ENCODE results near the gene SZRD1. TPM values are rescaled to one million over a fixed set of nuclear protein-coding genes. Genes with fewer than 3 reads are reported as not detected.
A peak's percentile ranks its signal among the peaks of the same experiment; 100 is the strongest.

The SZRD1 gene
- polyA plus RNA-seq, 2 of the 4 experiments (the other 2 are of a cell fraction): 56.8 to 91.9 TPM

DNA sequence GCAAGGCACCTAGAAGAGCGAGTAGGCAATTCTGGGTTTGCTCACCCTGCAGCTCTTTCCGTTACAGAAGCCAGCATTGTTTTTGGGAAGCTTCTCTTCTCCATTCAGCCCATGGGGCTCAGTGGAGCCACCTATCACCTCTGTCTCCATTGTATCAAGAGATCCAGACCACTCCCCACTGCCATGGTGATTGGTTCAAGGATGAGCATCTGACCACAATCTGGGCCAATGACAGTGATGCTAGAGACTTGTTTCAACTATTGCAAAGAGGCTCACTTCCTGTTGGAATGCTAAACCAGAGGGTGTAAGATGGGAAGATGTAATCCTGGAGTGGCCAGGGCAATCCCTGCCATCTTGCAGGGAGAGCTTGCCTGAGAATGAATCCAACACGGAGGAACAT lies 63.6 kb downstream of the SZRD1 start:
- FAIRE-seq: no peak
- peak in 1 of 2 experiments; percentile 89; a peak in 4 of 6 replicates for ATAC-seq
- Histone ChIP-seq H3K27ac (no peak overlapping the region), H3K4me1 (0 out of 3 replicates have a peak, but pooled peaks cover under 1% of the 10 kb centered on the region), H3K4me2 (no peak overlapping the region), H3K9me3 (no peaks in the 10 kb centered on the region), H3K4me3 (no peak overlapping the region)
- TF ChIP-seq FOXS1 (CRISPR knock-in tag; IDR thresholded peaks at IDR 0.05): no peak
- TF ChIP-seq, protein P1, sequence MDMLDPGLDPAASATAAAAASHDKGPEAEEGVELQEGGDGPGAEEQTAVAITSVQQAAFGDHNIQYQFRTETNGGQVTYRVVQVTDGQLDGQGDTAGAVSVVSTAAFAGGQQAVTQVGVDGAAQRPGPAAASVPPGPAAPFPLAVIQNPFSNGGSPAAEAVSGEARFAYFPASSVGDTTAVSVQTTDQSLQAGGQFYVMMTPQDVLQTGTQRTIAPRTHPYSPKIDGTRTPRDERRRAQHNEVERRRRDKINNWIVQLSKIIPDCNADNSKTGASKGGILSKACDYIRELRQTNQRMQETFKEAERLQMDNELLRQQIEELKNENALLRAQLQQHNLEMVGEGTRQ (IDR thresholded peaks at IDR 0.05): 0 out of 2 replicates have a peak, but pooled peaks have one; percentile 4
- DNase-seq (ENCODE audit: low read depth in 1 of 2, low spot score in 1 of 2): peak; percentile 22 to 56
- 61% methylated on average over 3 of the region's 3 CpGs for WGBS (ENCODE audit: missing lambda C conversion rate)
- ChIA-PET CTCF (interaction anchor here (0.6 to 2.1 kb wide), 2 partner anchors 10 to 54 kb away, joined by 4 to 14 read pairs; partner anchors contain the start of gene NECAP2), POLR2A (no interaction called here)

DNA sequence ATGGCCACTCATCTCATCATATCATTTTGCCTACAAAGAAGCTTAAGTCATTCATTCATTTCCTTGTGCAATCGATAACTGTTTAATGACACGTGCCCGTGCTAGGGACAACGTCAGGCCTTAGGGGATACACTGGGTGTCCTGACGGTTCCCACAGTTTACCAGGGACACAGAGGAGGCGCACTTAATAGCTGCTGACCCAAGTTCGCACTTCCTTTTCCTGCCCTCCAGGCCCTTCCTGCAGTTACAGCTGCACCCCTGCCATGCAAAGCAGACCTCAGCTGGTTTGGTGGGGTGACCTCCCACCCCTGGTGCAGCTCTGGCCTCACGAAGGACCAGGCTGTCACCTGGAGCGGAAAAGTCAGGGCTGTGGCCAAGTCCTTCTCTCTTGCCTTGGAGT lies 66.0 kb downstream of the SZRD1 start:
- POLR2A ChIA-PET: no interaction called here
- ATAC-seq: no peak; a peak in 1 of 6 replicates

More for the DNA sequence above, 66.0 kb downstream of the SZRD1 start:
- no peak for FAIRE-seq
- no peaks in the 10 kb centered on the region for H3K9me3 ChIP-seq
- H3K27ac ChIP-seq: no peak overlapping the region
- DNase-seq (ENCODE audit: low read depth in 1 of 2, low spot score in 1 of 2): no peak
- no peak overlapping the region for H3K4me3 ChIP-seq
- H3K4me2 ChIP-seq: no peak overlapping the region
- no peaks in the 10 kb centered on the region for H3K4me1 ChIP-seq
- 78% methylated on average over 9 of the region's 9 CpGs for WGBS (ENCODE audit: missing lambda C conversion rate)
- no peak for TF ChIP-seq HOXB5 (CRISPR knock-in tag; IDR thresholded peaks at IDR 0.05)
- no peak for TF ChIP-seq FOSL2 (IDR thresholded peaks at IDR 0.05)
- no peak for TF ChIP-seq FOSL2 (CRISPR knock-in tag; IDR thresholded peaks at IDR 0.05)
- TF ChIP-seq, protein P2, sequence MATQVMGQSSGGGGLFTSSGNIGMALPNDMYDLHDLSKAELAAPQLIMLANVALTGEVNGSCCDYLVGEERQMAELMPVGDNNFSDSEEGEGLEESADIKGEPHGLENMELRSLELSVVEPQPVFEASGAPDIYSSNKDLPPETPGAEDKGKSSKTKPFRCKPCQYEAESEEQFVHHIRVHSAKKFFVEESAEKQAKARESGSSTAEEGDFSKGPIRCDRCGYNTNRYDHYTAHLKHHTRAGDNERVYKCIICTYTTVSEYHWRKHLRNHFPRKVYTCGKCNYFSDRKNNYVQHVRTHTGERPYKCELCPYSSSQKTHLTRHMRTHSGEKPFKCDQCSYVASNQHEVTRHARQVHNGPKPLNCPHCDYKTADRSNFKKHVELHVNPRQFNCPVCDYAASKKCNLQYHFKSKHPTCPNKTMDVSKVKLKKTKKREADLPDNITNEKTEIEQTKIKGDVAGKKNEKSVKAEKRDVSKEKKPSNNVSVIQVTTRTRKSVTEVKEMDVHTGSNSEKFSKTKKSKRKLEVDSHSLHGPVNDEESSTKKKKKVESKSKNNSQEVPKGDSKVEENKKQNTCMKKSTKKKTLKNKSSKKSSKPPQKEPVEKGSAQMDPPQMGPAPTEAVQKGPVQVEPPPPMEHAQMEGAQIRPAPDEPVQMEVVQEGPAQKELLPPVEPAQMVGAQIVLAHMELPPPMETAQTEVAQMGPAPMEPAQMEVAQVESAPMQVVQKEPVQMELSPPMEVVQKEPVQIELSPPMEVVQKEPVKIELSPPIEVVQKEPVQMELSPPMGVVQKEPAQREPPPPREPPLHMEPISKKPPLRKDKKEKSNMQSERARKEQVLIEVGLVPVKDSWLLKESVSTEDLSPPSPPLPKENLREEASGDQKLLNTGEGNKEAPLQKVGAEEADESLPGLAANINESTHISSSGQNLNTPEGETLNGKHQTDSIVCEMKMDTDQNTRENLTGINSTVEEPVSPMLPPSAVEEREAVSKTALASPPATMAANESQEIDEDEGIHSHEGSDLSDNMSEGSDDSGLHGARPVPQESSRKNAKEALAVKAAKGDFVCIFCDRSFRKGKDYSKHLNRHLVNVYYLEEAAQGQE (IDR thresholded peaks at IDR 0.05): no peak
- TF ChIP-seq, protein P3, sequence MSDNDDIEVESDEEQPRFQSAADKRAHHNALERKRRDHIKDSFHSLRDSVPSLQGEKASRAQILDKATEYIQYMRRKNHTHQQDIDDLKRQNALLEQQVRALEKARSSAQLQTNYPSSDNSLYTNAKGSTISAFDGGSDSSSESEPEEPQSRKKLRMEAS (IDR thresholded peaks at IDR 0.05): no peak
- no peak for TF ChIP-seq EHF (CRISPR knock-in tag; IDR thresholded peaks at IDR 0.05)
- TF ChIP-seq, protein P4, sequence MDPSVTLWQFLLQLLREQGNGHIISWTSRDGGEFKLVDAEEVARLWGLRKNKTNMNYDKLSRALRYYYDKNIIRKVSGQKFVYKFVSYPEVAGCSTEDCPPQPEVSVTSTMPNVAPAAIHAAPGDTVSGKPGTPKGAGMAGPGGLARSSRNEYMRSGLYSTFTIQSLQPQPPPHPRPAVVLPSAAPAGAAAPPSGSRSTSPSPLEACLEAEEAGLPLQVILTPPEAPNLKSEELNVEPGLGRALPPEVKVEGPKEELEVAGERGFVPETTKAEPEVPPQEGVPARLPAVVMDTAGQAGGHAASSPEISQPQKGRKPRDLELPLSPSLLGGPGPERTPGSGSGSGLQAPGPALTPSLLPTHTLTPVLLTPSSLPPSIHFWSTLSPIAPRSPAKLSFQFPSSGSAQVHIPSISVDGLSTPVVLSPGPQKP (IDR thresholded peaks at IDR 0.05; ENCODE audit: low read depth, low read length): no peak
- TF ChIP-seq, protein P1 (IDR thresholded peaks at IDR 0.05): no peak
- no peak for TF ChIP-seq MAZ (IDR thresholded peaks at IDR 0.05; ENCODE audit: borderline replicate concordance, low read depth, low read length)
- TF ChIP-seq RFX5 (IDR thresholded peaks at IDR 0.05): no peak
- TF ChIP-seq SMC3 (IDR thresholded peaks at IDR 0.05): no peak
- TF ChIP-seq NFE2L2 (conservative IDR thresholded peaks at IDR 0.05; ENCODE audit: low read length): no peak
- no peak for TF ChIP-seq ZFP36 (IDR thresholded peaks at IDR 0.05; ENCODE audit: borderline replicate concordance, partially characterized antibody)
- no peak for TF ChIP-seq NPAS2 (CRISPR knock-in tag; IDR thresholded peaks at IDR 0.05; ENCODE audit: borderline replicate concordance)
- TF ChIP-seq, protein P5, sequence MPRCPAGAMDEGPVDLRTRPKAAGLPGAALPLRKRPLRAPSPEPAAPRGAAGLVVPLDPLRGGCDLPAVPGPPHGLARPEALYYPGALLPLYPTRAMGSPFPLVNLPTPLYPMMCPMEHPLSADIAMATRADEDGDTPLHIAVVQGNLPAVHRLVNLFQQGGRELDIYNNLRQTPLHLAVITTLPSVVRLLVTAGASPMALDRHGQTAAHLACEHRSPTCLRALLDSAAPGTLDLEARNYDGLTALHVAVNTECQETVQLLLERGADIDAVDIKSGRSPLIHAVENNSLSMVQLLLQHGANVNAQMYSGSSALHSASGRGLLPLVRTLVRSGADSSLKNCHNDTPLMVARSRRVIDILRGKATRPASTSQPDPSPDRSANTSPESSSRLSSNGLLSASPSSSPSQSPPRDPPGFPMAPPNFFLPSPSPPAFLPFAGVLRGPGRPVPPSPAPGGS (IDR thresholded peaks at IDR 0.05): no peak
- no peak for TF ChIP-seq ZC3H11A (IDR thresholded peaks at IDR 0.05)
- TF ChIP-seq JUNB (IDR thresholded peaks at IDR 0.05): no peak
- TF ChIP-seq, protein P6, sequence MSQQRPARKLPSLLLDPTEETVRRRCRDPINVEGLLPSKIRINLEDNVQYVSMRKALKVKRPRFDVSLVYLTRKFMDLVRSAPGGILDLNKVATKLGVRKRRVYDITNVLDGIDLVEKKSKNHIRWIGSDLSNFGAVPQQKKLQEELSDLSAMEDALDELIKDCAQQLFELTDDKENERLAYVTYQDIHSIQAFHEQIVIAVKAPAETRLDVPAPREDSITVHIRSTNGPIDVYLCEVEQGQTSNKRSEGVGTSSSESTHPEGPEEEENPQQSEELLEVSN (IDR thresholded peaks at IDR 0.05; ENCODE audit: borderline replicate concordance, low read depth): no peak
- no peak for TF ChIP-seq ZNF302 (CRISPR knock-in tag; IDR thresholded peaks at IDR 0.05)
- no peak for TF ChIP-seq RAD21 (conservative IDR thresholded peaks at IDR 0.05 in 1 of 2, IDR thresholded peaks at IDR 0.05 in 1 of 2)
- CTCF ChIA-PET: no interaction called here
